ENCODE data around the gene JMJD1C. TPM values are rescaled to one million over a fixed set of nuclear protein-coding genes. Genes with fewer than 3 reads are reported as not detected.

Gene JMJD1C
- total RNA-seq, 2 donors from 2014 or later = 91.8 to 103 TPM

GRCh38 chr10:63456437-63457210 lies 9.2 kb downstream of the JMJD1C start:
- no peaks in the 10 kb centered on the region for H3K9me3 ChIP-seq
- peaks cover 0 to 1% of the 10 kb centered on the region in 2 donors for H3K36me3 ChIP-seq (replicated peaks in 1 of 2; ENCODE audit: insufficient read depth in 1 of 2, low read depth in 2 of 2)
- H3K4me3 ChIP-seq = no peak overlapping the region
- no peaks in the 10 kb centered on the region for H3K4me1 ChIP-seq
- intact Hi-C loops (cut with DNase I) = no loop called here
- DNase-seq = no peak
- no peak overlapping the region for H3K27ac ChIP-seq
- no peaks in the 10 kb centered on the region for H3K27me3 ChIP-seq
- TF ChIP-seq POLR2A (IDR thresholded peaks at IDR 0.05) (no peak), CTCF (IDR thresholded peaks at IDR 0.05) (no peak)
- 73 to 86% methylated on average over 2 of the region's 2 CpGs for WGBS, 2 donors
- ATAC-seq = no peak

- no peak for ATAC-seq
- no peak for DNase-seq
- no peaks in the 10 kb centered on the region for H3K4me1 ChIP-seq
- no peaks in the 10 kb centered on the region for H3K9me3 ChIP-seq
- no peak overlapping the region for H3K27ac ChIP-seq
- no peaks in the 10 kb centered on the region for H3K27me3 ChIP-seq
- no peak overlapping the region for H3K4me3 ChIP-seq
- TF ChIP-seq POLR2A (IDR thresholded peaks at IDR 0.05) = no peak
- TF ChIP-seq CTCF (IDR thresholded peaks at IDR 0.05) = no peak
- H3K36me3 ChIP-seq (replicated peaks in 1 of 2; ENCODE audit: insufficient read depth in 1 of 2, low read depth in 2 of 2) = peaks cover 0 to 1% of the 10 kb centered on the region in 2 donors
- intact Hi-C loops (cut with DNase I) = no loop called here
Observed at GRCh38 chr10:63455507-63455906, 10.3 kb downstream of the JMJD1C start.

GRCh38 chr10:63454631-63455030 lies 11.1 kb downstream of the JMJD1C start:
- 50 to 98% methylated on average over 2 of the region's 2 CpGs for WGBS, 2 donors
- DNase-seq (no peak), ATAC-seq (no peak)
- Histone ChIP-seq H3K27ac (no peak overlapping the region), H3K4me3 (no peak overlapping the region), H3K36me3 (replicated peaks in 1 of 2; ENCODE audit: insufficient read depth in 1 of 2, low read depth in 2 of 2) (peaks cover 0 to 1% of the 10 kb centered on the region in 2 donors), H3K4me1 (no peaks in the 10 kb centered on the region), H3K9me3 (no peaks in the 10 kb centered on the region), H3K27me3 (no peaks in the 10 kb centered on the region)
- intact Hi-C loops (cut with DNase I) = no loop called here
- TF ChIP-seq POLR2A (IDR thresholded peaks at IDR 0.05) (no peak), CTCF (IDR thresholded peaks at IDR 0.05) (no peak)

- H3K27me3 ChIP-seq = no peaks in the 10 kb centered on the region
- no peaks in the 10 kb centered on the region for H3K9me3 ChIP-seq
- no peak overlapping the region for H3K4me3 ChIP-seq
- H3K4me1 ChIP-seq = no peaks in the 10 kb centered on the region
- TF ChIP-seq CTCF (IDR thresholded peaks at IDR 0.05) (no peak), POLR2A (IDR thresholded peaks at IDR 0.05) (no peak)
- H3K27ac ChIP-seq = no peak overlapping the region
- ATAC-seq (no peak), DNase-seq (no peak)
- intact Hi-C loops (cut with DNase I) = no loop called here
- H3K36me3 ChIP-seq (replicated peaks in 1 of 2; ENCODE audit: insufficient read depth in 1 of 2, low read depth in 2 of 2) = peaks cover 0 to 1% of the 10 kb centered on the region in 2 donors
Observed at GRCh38 chr10:63452524-63452923, 13.3 kb downstream of the JMJD1C start.
